Cerebellar nuclear complex (tissue), 1 donor: ENCODE data around the gene RASGRP1.

Source experiments
- DNase-seq, 2 experiments: peaks; one replicate each; lab custom pipeline; 2025; lab: John Stamatoyannopoulos, UW

RASGRP1 gene

GRCh38 chr15:38565287-38565670 is 665 bp upstream of the RASGRP1 start:
- no peak for DNase-seq

DNA sequence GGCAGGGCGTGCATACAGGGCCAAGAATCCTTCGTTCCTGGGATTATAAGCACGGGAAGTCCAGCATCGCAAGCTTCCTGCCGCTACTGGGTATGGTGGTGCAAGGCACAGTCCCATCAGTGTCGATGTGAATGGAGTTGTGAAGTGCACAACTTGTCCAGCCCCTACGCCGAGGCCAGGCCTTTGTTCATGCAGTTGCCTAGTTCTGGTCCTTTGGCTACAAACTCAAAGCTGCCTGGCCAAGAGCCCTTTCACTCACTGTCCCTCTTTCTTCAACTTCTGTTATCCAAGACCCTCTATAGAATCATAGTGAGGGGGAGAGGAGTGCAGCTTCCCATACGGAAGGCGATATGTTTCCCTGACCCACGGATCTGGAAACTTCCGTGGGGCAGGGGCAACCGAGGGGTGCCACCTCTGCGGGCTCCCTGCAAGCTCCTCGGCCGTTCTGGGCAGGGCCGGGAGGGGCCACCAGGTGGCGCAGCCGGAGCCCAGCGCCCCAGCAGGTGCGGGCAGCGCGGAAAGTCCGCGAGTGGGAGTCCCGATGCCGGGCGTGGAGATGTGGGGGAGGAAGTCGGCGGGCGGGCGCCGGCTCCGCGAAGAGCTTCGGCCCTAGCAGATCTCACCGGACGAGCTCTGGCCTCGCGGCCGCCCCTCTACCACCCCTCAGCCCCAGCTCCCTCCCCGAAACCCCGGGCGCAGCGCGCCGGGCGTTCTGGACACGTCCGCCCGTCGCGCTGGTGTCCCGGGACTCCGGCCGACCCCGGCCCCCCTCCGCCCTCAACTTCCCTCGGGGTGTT is 693 bp downstream of the RASGRP1 start:
- DNase-seq = peak in 1 of 2 experiments; percentile 53

GRCh38 chr15:38562278-38562677 is 2.3 kb downstream of the RASGRP1 start:
- DNase-seq = no peak

DNA sequence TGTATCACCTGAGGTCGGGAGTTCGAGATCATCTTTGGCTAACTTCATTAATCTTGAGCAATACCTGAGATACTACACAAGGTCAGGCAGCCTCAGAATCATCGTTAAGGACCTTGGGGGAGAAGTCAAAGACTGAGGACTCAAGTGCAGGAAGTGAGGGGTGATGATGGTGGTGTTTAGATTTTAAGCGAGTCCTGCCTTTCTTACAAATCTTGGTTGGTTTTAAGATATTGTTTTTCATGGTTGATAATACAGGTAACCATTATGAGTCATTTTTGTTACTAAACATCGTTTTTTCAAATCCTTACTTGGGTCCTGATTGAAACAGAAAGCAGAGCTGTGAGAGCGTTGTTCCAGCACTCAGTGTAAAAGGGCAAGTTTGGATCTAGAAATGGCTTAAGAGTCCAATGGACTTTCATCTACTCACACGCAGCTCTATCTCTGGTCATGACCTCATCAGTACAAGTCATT is 4.1 kb downstream of the RASGRP1 start:
- no peak for DNase-seq

- peak; percentile 38 to 82 for DNase-seq
These were observed 4.8 kb downstream of the RASGRP1 start for GRCh38 chr15:38559636-38560307.

DNA sequence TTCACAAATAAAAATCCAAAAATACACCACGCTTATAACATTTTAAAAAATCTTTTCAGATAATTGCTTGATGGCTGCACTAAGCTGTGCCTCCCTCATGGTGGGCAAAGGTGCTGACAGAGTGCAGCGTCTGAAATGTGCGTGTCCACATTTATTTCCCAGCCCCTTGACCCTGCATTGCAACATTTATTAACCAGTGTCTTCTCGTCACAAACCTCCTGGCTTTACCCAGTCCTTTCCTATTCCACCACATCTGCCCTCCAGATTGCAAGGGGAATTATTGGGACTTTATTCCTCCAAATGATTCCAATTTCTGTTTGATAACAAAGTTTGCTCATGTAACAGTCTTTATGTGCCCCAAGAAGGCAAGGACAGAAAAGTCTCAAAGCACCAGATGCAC is 5.5 kb downstream of the RASGRP1 start:
- no peak for DNase-seq

- DNase-seq = no peak
These were observed 6.1 kb downstream of the RASGRP1 start for GRCh38 chr15:38558372-38559059.

- DNase-seq = no peak
These were observed 6.7 kb downstream of the RASGRP1 start for GRCh38 chr15:38557921-38558320.

GRCh38 chr15:38555686-38556334 is 8.8 kb downstream of the RASGRP1 start:
- no peak for DNase-seq

DNA sequence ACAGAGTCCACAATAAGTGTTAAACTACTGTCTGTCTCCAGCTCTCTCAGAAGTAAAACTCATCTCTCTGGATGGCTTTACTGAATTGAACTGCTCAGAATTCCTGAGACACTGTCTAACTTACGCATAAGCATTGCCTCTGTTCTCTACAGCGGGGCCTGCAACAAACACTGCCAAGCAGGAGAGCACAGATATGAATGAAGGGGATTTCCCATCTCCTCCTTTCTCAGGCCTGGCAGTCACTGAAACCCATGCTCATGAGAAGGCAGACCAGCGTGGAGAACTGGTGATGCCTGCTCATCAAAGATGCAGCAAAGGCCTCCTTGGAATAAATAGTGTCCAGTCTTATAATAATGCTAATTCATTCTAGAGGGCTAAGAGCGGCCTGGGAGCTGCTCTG is 10.3 kb downstream of the RASGRP1 start:
- DNase-seq = no peak

GRCh38 chr15:38553071-38553470 is 11.5 kb downstream of the RASGRP1 start:
- DNase-seq = no peak

DNA sequence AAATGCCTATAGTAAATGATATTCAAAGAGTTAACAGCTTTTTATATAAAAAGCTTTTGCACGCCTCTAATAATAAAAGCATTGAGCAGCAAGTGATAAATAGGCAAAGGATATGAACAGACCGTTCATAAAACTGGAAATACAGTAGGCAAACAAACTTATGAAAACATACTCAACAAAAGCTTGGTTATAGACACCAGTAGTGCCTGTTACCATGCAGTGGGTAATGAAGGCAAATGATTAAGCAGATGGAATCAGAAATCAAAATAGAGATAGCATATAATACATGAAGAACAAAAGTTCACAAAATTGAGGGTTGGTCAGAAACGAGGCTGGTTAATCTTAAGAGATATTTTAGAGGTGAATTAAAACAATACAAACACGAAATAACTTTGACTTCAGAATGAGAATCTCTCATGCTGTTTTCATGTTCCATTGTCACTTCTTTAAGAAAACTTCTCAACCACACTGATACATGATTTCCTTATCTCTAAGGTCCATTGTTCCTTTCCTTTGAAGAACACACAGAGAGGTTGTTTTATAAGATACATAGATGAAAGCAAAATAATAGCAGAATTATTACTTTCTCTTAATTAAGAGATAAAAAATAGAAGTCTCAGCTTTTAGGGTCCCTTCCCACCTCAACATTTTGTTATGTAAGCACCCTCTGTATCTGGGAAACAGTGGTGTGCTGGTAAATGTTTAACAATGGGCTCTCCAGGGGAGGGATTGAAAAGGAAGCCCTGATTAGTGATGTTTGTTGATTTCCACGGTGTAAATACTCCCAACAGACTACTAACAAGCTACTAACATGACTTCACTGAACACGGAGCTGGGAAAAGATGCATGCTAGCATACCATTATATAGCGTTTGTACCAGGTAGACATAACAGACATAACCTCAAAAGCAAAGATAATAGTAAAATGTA is 12.6 kb downstream of the RASGRP1 start:
- no peak for DNase-seq

DNA sequence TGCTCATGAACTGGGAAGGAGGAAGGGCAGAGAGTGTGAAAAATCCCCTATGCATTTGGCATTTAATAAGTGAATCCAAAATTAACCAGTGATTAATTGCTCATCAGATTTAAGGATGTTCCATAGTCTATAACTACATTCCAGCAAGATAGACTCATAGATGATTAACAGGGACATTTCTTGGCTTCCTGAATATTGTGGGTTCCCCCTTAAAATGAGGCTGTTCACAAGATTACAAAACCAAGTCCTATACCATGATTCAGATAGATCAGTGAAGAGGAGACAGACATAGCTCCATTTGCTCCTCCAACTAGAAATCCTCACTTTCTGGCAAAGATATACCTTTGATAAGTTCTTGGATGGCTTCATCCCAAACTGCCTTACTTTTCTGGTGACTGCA is 15.4 kb downstream of the RASGRP1 start:
- no peak for DNase-seq

- DNase-seq = no peak
These were observed 17.2 kb downstream of the RASGRP1 start for GRCh38 chr15:38547255-38547997.

- DNase-seq = no peak
These were observed 19.4 kb downstream of the RASGRP1 start for GRCh38 chr15:38545179-38545578.

- DNase-seq = no peak
These were observed 23.6 kb downstream of the RASGRP1 start for GRCh38 chr15:38541026-38541425.

DNA sequence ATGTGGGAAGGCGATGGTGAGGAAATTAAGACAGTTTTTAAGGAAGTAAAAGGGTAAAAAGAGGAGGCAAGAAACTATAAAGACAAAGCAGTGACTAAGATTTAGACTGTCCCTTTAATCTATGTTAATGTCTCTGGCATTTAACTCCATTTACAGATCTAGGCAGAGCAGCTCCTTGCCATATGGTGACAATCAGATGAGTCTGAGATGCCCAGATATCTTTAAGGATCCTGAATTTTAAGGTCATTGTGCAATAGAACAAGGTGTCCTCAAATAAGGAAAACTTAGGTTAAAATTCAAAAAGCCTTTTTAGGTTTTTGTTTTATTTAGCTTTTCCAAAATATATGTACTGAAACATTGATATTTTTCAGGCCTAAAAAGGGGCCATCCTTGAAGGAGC is 24.1 kb downstream of the RASGRP1 start:
- no peak for DNase-seq

DNA sequence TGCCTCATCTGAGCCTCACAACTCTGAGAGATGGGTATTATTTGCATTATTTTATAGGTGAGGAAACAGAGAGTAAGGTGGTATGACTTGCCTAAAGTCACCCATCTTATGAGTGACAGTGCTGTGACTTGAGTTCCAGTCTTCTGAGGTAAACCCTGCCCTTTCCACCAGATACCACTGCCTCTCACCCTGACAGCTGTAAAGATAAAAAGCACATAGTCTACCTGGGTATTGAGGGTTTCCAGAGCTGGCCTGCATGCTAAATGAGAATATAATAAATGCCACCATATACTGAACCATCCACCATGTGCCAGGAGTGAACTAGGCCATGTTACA is 25.6 kb downstream of the RASGRP1 start:
- DNase-seq = no peak

- no peak for DNase-seq
These were observed 26.1 kb downstream of the RASGRP1 start for GRCh38 chr15:38538328-38539007.

GRCh38 chr15:38536201-38536676 is 28.4 kb downstream of the RASGRP1 start:
- DNase-seq = peak; percentile 84 to 91
